ENCODE data around the gene B4GALNT1. TPM values are rescaled to one million over a fixed set of nuclear protein-coding genes. Genes with fewer than 3 reads are reported as not detected.

B4GALNT1 gene
- polyA plus RNA-seq, 1 donor (not counting 4 experiments of a cell fraction or from before 2014, with no cell fraction given), result 0.08 TPM

- no peaks in the 10 kb centered on the region for H3K79me2 ChIP-seq (ENCODE audit: control insufficient read depth, insufficient read depth, low read length)
- dilution Hi-C loops (cut with MboI; ENCODE audit: extremely low pct_ligation_motif_present, low sequenced_read_pairs), result loop anchor here (10.0 kb wide), 1 partner anchor 58 kb away; no protein-coding TSS in a partner anchor
- no peaks in the 10 kb centered on the region for H4K20me1 ChIP-seq (ENCODE audit: control insufficient read depth, extremely low read depth, insufficient read depth, low read length)
- peak overlapping the region; percentile 37 for H3K9ac ChIP-seq (ENCODE audit: control insufficient read depth, extremely low read depth, insufficient read depth, low read length)
- DNase-seq (ENCODE audit: low read depth, low spot score), result no peak
- no peaks in the 10 kb centered on the region for H3K9me3 ChIP-seq (ENCODE audit: control insufficient read depth, low read depth, low read length)
- H3K4me2 ChIP-seq (ENCODE audit: control insufficient read depth, extremely low read depth, insufficient read depth, low read depth, low read length), result peak overlapping the region; percentile 77
- H3K27ac ChIP-seq (ENCODE audit: control insufficient read depth, insufficient read depth, low read length), result no peak overlapping the region
- H2AFZ ChIP-seq (ENCODE audit: control insufficient read depth, low read length), result no peak overlapping the region
- peak overlapping the region; percentile 43 to 69 (median 60) for H3K4me3 ChIP-seq (ENCODE audit: control insufficient read depth in 2 of 3, extremely low read depth in 1 of 3, insufficient read depth in 2 of 3, low read depth in 1 of 3, low read length in 3 of 3)
- no peaks in the 10 kb centered on the region for H3K36me3 ChIP-seq (ENCODE audit: control insufficient read depth in 2 of 2, extremely low read depth in 1 of 2, insufficient read depth in 2 of 2, low read length in 2 of 2)
- H3K9me1 ChIP-seq (ENCODE audit: control insufficient read depth, extremely low read depth, insufficient read depth, low read length), result no peaks in the 10 kb centered on the region
- no peak for FAIRE-seq
- TF ChIP-seq, protein P1, sequence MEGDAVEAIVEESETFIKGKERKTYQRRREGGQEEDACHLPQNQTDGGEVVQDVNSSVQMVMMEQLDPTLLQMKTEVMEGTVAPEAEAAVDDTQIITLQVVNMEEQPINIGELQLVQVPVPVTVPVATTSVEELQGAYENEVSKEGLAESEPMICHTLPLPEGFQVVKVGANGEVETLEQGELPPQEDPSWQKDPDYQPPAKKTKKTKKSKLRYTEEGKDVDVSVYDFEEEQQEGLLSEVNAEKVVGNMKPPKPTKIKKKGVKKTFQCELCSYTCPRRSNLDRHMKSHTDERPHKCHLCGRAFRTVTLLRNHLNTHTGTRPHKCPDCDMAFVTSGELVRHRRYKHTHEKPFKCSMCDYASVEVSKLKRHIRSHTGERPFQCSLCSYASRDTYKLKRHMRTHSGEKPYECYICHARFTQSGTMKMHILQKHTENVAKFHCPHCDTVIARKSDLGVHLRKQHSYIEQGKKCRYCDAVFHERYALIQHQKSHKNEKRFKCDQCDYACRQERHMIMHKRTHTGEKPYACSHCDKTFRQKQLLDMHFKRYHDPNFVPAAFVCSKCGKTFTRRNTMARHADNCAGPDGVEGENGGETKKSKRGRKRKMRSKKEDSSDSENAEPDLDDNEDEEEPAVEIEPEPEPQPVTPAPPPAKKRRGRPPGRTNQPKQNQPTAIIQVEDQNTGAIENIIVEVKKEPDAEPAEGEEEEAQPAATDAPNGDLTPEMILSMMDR (optimal IDR thresholded peaks at IDR 0.05 in 1 of 3, IDR thresholded peaks at IDR 0.05 in 1 of 3, conservative IDR thresholded peaks at IDR 0.05 in 1 of 3; ENCODE audit: extremely low read depth in 1 of 3, insufficient read depth in 2 of 3, low read length in 3 of 3), result no peak
- peak; percentile 75 for TF ChIP-seq EZH2 (IDR thresholded peaks at IDR 0.05; ENCODE audit: low read length)
- H3K27me3 ChIP-seq (ENCODE audit: control insufficient read depth, extremely low read depth, insufficient read depth, low read length), result peaks cover 63% of the 10 kb centered on the region
- peaks cover 2% of the 10 kb centered on the region for H3K4me1 ChIP-seq (ENCODE audit: control insufficient read depth, extremely low read depth, insufficient read depth, low read length)
Observed at GRCh38 chr12:57632073-57632957, 686 bp downstream of the B4GALNT1 start.

GRCh38 chr12:57631566-57632072 is 1.4 kb downstream of the B4GALNT1 start:
- Histone ChIP-seq H3K36me3 (ENCODE audit: control insufficient read depth in 2 of 2, extremely low read depth in 1 of 2, insufficient read depth in 2 of 2, low read length in 2 of 2) (no peaks in the 10 kb centered on the region), H3K27me3 (ENCODE audit: control insufficient read depth, extremely low read depth, insufficient read depth, low read length) (peaks cover 70% of the 10 kb centered on the region), H3K4me2 (ENCODE audit: control insufficient read depth, extremely low read depth, insufficient read depth, low read depth, low read length) (no peak overlapping the region), H3K9me1 (ENCODE audit: control insufficient read depth, extremely low read depth, insufficient read depth, low read length) (no peaks in the 10 kb centered on the region), H3K9ac (ENCODE audit: control insufficient read depth, extremely low read depth, insufficient read depth, low read length) (no peak overlapping the region), H3K27ac (ENCODE audit: control insufficient read depth, insufficient read depth, low read length) (no peak overlapping the region), H2AFZ (ENCODE audit: control insufficient read depth, low read length) (no peak overlapping the region), H3K4me3 (ENCODE audit: control insufficient read depth in 2 of 3, extremely low read depth in 1 of 3, insufficient read depth in 2 of 3, low read depth in 1 of 3, low read length in 3 of 3) (no peak overlapping the region), H4K20me1 (ENCODE audit: control insufficient read depth, extremely low read depth, insufficient read depth, low read length) (no peaks in the 10 kb centered on the region), H3K4me1 (ENCODE audit: control insufficient read depth, extremely low read depth, insufficient read depth, low read length) (peaks cover 2% of the 10 kb centered on the region), H3K79me2 (ENCODE audit: control insufficient read depth, insufficient read depth, low read length) (no peaks in the 10 kb centered on the region), H3K9me3 (ENCODE audit: control insufficient read depth, low read depth, low read length) (no peaks in the 10 kb centered on the region)
- FAIRE-seq, result no peak
- no peak for DNase-seq (ENCODE audit: low read depth, low spot score)
- TF ChIP-seq, protein P1 (optimal IDR thresholded peaks at IDR 0.05 in 1 of 3, IDR thresholded peaks at IDR 0.05 in 1 of 3, conservative IDR thresholded peaks at IDR 0.05 in 1 of 3; ENCODE audit: extremely low read depth in 1 of 3, insufficient read depth in 2 of 3, low read length in 3 of 3), result no peak
- no peak for TF ChIP-seq EZH2 (IDR thresholded peaks at IDR 0.05; ENCODE audit: low read length)
- dilution Hi-C loops (cut with MboI; ENCODE audit: extremely low pct_ligation_motif_present, low sequenced_read_pairs), result loop anchor here (10.0 kb wide), 1 partner anchor 57 kb away; no protein-coding TSS in a partner anchor

Data from keratinocyte (primary cell).